PFSK-1 (cell line): ENCODE measurements around the gene CBLN3.

Source experiments
- FOXP2 ChIP-seq: optimal IDR thresholded peaks from 2 replicates; pipeline ENCODE3; 2011; ENCODE audit warnings: borderline replicate concordance, control low read depth, inconsistent platforms; ENCODE audit not compliant: insufficient read depth; ENCODE audit errors: extremely low read length, extremely low read depth
- POLR2AphosphoS5 ChIP-seq: IDR thresholded peaks from 2 replicates; pipeline ENCODE4 v1.6.1; 2012; ENCODE audit warnings: low read depth, mild to moderate bottlenecking, control low read depth, low read length, moderate library complexity
- SIN3A ChIP-seq: IDR thresholded peaks from 2 replicates; pipeline ENCODE4 v1.6.1; 2012; ENCODE audit warnings: mild to moderate bottlenecking, low read length, moderate library complexity, borderline replicate concordance; ENCODE audit not compliant: insufficient read depth
- TAF1 ChIP-seq: IDR thresholded peaks from 2 replicates; pipeline ENCODE4 v1.6.1; 2012; ENCODE audit warnings: low read length, control low read depth, borderline replicate concordance; ENCODE audit not compliant: insufficient read depth
- TF ChIP-seq, protein P1 (sequence below), 2 experiments: IDR thresholded peaks; 2 replicates each; pipeline versions ENCODE4 v1.6.1 to v1.8.0; 2011 to 2012; ENCODE audit warnings: low read depth in 2 of 2, low read length in 2 of 2, control low read depth in 1 of 2, inconsistent platforms in 1 of 2, mild to moderate bottlenecking in 1 of 2, moderate library complexity in 1 of 2; ENCODE audit not compliant: insufficient read depth in 1 of 2

DNA sequence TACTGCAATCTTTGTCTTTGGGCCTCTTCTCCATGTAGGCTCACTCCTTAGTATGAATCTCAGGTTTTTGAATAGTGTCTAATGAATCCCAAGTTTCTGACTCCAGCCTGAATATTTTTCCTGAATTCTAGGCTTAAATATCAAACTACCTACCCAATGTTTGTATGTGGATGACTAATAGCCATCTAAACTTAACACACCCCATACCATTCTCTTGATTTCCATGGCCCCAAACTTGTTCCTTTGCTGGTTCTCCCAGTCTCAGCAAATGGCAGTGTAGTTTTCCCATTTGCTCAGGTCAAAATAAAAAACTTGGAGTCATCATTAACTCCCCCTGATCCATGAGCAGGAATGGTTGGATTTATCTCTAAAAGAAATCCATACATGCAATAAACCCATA is 31.9 kb upstream of the CBLN3 start:
- TF ChIP-seq SIN3A, result no peak
- TF ChIP-seq, protein P1, sequence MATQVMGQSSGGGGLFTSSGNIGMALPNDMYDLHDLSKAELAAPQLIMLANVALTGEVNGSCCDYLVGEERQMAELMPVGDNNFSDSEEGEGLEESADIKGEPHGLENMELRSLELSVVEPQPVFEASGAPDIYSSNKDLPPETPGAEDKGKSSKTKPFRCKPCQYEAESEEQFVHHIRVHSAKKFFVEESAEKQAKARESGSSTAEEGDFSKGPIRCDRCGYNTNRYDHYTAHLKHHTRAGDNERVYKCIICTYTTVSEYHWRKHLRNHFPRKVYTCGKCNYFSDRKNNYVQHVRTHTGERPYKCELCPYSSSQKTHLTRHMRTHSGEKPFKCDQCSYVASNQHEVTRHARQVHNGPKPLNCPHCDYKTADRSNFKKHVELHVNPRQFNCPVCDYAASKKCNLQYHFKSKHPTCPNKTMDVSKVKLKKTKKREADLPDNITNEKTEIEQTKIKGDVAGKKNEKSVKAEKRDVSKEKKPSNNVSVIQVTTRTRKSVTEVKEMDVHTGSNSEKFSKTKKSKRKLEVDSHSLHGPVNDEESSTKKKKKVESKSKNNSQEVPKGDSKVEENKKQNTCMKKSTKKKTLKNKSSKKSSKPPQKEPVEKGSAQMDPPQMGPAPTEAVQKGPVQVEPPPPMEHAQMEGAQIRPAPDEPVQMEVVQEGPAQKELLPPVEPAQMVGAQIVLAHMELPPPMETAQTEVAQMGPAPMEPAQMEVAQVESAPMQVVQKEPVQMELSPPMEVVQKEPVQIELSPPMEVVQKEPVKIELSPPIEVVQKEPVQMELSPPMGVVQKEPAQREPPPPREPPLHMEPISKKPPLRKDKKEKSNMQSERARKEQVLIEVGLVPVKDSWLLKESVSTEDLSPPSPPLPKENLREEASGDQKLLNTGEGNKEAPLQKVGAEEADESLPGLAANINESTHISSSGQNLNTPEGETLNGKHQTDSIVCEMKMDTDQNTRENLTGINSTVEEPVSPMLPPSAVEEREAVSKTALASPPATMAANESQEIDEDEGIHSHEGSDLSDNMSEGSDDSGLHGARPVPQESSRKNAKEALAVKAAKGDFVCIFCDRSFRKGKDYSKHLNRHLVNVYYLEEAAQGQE (IDR thresholded peaks at IDR 0.05; ENCODE audit: insufficient read depth in 1 of 2, low read depth in 2 of 2, low read length in 2 of 2), result no peak
- no peak for TF ChIP-seq POLR2AphosphoS5
- no peak for TF ChIP-seq TAF1
- TF ChIP-seq FOXP2, result no peak
